Mucosa of descending colon (tissue), 3 donors: Measurements from ENCODE around the gene PAEP. TPM values are rescaled to one million over a fixed set of nuclear protein-coding genes. Genes with fewer than 3 reads are reported as not detected.
"Not testable (repeated sequence)": the region's sequence is repeated elsewhere in the genome, so short reads cannot be mapped to it uniquely, and the experiment has no call there.

ENCODE experiments used
- ATAC-seq: fragments of 200-7000 bp; cut with Tn5 transposase; one replicate; pipeline ENCODE4 v1.9.1; 2020; ENCODE audit warnings: mild to moderate bottlenecking, moderate library complexity
- DNase-seq, 3 donors: peaks; one replicate each; pipeline ENCODE4 v3.0.0-alpha.2; 2020
- H3K36me3 ChIP-seq: fragments of 200-600 bp; one replicate; pipeline ENCODE4 v1.8.0; 2021; ENCODE audit warnings: low read depth, mild to moderate bottlenecking
- H3K4me1 ChIP-seq: fragments of 200-600 bp; one replicate; pipeline ENCODE4 v1.8.0; 2021; ENCODE audit warnings: low read depth, mild to moderate bottlenecking
- H3K4me3 ChIP-seq: fragments of 200-600 bp; one replicate; pipeline ENCODE4 v1.8.0; 2021; ENCODE audit warnings: mild to moderate bottlenecking
- H3K9me3 ChIP-seq: fragments of 200-600 bp; one replicate; pipeline ENCODE4 v1.8.0; 2021; ENCODE audit warnings: mild to moderate bottlenecking
- CTCF ChIP-seq: fragments of 200-600 bp; IDR thresholded peaks from one replicate; pipeline ENCODE4 v1.8.0; 2022; ENCODE audit warnings: antibody characterized with exemption, mild to moderate bottlenecking
- intact Hi-C, 2 donors: fragments of 100-400 bp; cut with DNase I in 1 of 2; cut with micrococcal nuclease in 1 of 2; formaldehyde crosslinking; loops; one replicate each; pipeline versions ENCODE4 v1.11.0 to v1.11.1; 2022; cut with DNase I, micrococcal nuclease
- long read RNA-seq, 2 donors: library from polyadenylated mRNA; unstranded; transcript quantifications; one replicate each; pipeline ENCODE4 v2.0.0, GENCODE V29; 2019 to 2021
- total RNA-seq, 3 donors: library from RNA; stranded (reverse); fragmentation: NEBNext Ultra II Directional in 2 of 3; extraction: Animal tissue kit (Norgen Biotek cat#: 25700) in 2 of 3; gene quantifications; one replicate each; pipeline versions ENCODE4 v1.2.1 to v1.2.4, GENCODE V29; 2021 to 2023
- donor health status: DM: no; HTN: no; CAD: no; lungs with moderate emphysema.
- donor health status: DM: no; HTN: no; CAD: no.
- donor health status: DM: no; HTN: yes; CAD: no.

The PAEP gene
- total RNA-seq, result not detected
- long read RNA-seq, donor 1, result 0 reads
- long read RNA-seq, donor 2, result 0 reads

GRCh38 chr9:135561391-135562234, at the start of gene PAEP:
PAEP (plus strand) TSS chr9:135561756.
- ATAC-seq, result no peak
- TF ChIP-seq CTCF, result no peak
- no peak within 1 kb of the TSS for H3K4me3 ChIP-seq
- no peaks in the 10 kb centered on the region for H3K9me3 ChIP-seq
- no peak for DNase-seq
- no peaks in the 10 kb centered on the region for H3K36me3 ChIP-seq
- no peaks in the 10 kb centered on the region for H3K4me1 ChIP-seq
- intact Hi-C loops, result no loop called here

GRCh38 chr9:135512241-135512603, 49.3 kb upstream of the PAEP start:
- ATAC-seq, result no peak
- DNase-seq, result no peak
- no peaks in the 10 kb centered on the region for H3K36me3 ChIP-seq
- intact Hi-C loops, result no loop called here
- no peak overlapping the region for H3K4me3 ChIP-seq
- TF ChIP-seq CTCF, result no peak
- no peaks in the 10 kb centered on the region for H3K4me1 ChIP-seq
- H3K9me3 ChIP-seq, result peaks cover 6% of the 10 kb centered on the region

GRCh38 chr9:135512904-135513303, 48.7 kb upstream of the PAEP start:
- Histone ChIP-seq H3K9me3 (peaks cover 6% of the 10 kb centered on the region), H3K4me1 (no peaks in the 10 kb centered on the region), H3K4me3 (no peak overlapping the region), H3K36me3 (no peaks in the 10 kb centered on the region)
- no peak for ATAC-seq
- no peak for DNase-seq
- intact Hi-C loops, result no loop called here
- no peak for TF ChIP-seq CTCF

GRCh38 chr9:135513351-135513846, 48.2 kb upstream of the PAEP start:
- no peak for DNase-seq
- no peak for ATAC-seq
- H3K4me1 ChIP-seq, result no peaks in the 10 kb centered on the region
- no peak overlapping the region for H3K4me3 ChIP-seq
- intact Hi-C loops, result no loop called here
- H3K9me3 ChIP-seq, result peaks cover 6% of the 10 kb centered on the region
- TF ChIP-seq CTCF, result no peak
- H3K36me3 ChIP-seq, result no peaks in the 10 kb centered on the region

GRCh38 chr9:135513906-135514305, 47.6 kb upstream of the PAEP start:
- H3K9me3 ChIP-seq, H3K4me3 ChIP-seq, ATAC-seq, H3K4me1 ChIP-seq, H3K36me3 ChIP-seq, DNase-seq, intact Hi-C loops: not testable (repeated sequence)

- TF ChIP-seq CTCF, result no peak
- no peak for DNase-seq
- H3K9me3 ChIP-seq, result no peaks in the 10 kb centered on the region
- intact Hi-C loops, result no loop called here
- no peaks in the 10 kb centered on the region for H3K4me1 ChIP-seq
- H3K4me3 ChIP-seq, result no peak overlapping the region
- ATAC-seq, result no peak
- no peaks in the 10 kb centered on the region for H3K36me3 ChIP-seq
These were observed 47.0 kb upstream of the PAEP start for GRCh38 chr9:135514342-135515082.
